Fibroblast of the aortic adventitia (primary cell): Measurements from ENCODE around the gene CACNA2D3. TPM values are rescaled to one million over a fixed set of nuclear protein-coding genes. Genes with fewer than 3 reads are reported as not detected.

Source experiments
- DNase-seq: peaks from one replicate; pipeline ENCODE4 v3.0.0-alpha.2; 2010; ENCODE audit warnings: low read depth
- H3K4me3 ChIP-seq: 2 replicates; pipeline ENCODE4 v1.5.1; 2011; ENCODE audit warnings: low read depth, mild to moderate bottlenecking, control low read depth, low read length, moderate library complexity
- CTCF ChIP-seq: IDR thresholded peaks from 2 replicates; pipeline ENCODE4 v1.5.1; 2011; ENCODE audit warnings: mild to moderate bottlenecking, low read length, control low read depth, inconsistent platforms; ENCODE audit not compliant: insufficient read depth
- total RNA-seq: library from RNA; depleted of rRNA; stranded (reverse); fragments of >200 nt; gene quantifications from 2 replicates; pipeline ENCODE4 v1.2.3, GENCODE V29; 2012; ENCODE audit warnings: low replicate concordance

The CACNA2D3 gene
- 0.45 TPM in 1 of 2 replicates, not detected in the other for total RNA-seq

DNA sequence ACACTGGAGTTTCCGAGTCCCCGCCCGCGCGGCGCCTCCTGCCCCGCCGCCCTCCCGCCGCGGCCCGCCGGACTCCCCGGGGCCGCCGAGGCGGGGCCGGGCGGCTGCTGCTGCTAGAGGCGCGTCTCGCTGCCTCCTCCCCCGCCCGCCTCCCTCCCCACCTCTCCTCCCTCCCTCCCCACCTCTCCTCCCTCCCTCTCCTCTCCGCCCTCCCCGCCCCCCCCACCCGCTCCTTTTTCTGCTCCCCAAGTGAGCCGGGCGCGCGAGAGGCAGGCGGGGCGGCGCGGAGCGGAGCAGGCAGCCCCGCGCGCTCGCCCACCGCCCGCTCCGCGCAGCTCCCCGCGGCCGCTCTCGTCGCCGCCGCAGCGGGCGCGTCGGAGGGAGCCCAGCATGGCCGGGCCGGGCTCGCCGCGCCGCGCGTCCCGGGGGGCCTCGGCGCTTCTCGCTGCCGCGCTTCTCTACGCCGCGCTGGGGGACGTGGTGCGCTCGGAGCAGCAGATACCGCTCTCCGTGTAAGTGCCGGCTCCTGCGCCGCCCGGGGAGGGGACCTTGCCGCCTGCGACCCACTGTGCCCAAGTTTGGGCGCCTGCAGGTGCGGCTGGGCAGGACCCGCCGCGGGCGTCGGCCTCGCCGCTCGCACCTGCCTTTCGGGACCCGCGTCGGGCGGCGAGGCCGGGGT, at the start of gene CACNA2D3:
Gene CACNA2D3, plus strand, starts transcription at position 229 of the 679 bp plus-strand sequence.
- TF ChIP-seq CTCF = no peak
- H3K4me3 ChIP-seq = peak within 1 kb of the TSS; percentile 22
- no peak for DNase-seq

- TF ChIP-seq CTCF = no peak
- no peak for DNase-seq
- no peak overlapping the region for H3K4me3 ChIP-seq
Observed at GRCh38 chr3:54073386-54073785, 49.0 kb upstream of the CACNA2D3 start.

- H3K4me3 ChIP-seq = no peak overlapping the region
- TF ChIP-seq CTCF = no peak
- no peak for DNase-seq
Observed at GRCh38 chr3:54079314-54079713, 43.0 kb upstream of the CACNA2D3 start.

DNA sequence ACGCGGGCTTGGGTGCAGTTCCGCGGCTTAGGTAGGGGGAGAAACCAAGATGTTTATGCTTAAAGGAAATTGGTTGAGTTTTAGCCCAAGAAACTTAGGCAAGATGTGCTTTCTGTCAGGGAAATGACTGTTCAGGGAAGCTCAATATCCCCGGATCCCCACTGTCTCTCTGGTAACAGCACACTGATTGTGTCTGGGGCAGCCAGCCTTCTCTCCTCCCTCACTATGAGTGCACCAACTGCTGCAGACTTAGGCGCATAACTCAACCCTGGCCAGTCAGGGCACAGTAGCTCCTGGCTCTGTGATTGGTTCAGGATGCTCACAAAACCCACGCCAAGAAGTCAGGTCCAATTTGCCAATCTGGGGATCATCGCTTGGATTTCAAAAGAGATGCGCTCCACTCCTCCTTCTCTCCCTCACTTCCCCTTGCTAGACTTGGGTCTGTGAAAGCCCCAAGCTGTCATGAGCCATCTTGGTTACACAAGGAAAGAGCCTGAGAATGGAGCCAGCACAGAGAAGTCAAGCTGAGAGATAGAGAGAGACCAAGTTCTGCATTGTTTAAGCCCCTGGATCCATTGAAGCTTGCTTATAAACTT, 42.5 kb upstream of the CACNA2D3 start:
- DNase-seq = no peak
- no peak overlapping the region for H3K4me3 ChIP-seq
- TF ChIP-seq CTCF = no peak

- no peak overlapping the region for H3K4me3 ChIP-seq
- no peak for DNase-seq
- TF ChIP-seq CTCF = no peak
Observed at GRCh38 chr3:54083921-54084320, 38.4 kb upstream of the CACNA2D3 start.

- DNase-seq = no peak
- H3K4me3 ChIP-seq = no peak overlapping the region
- no peak for TF ChIP-seq CTCF
Observed at GRCh38 chr3:54085936-54086335, 36.4 kb upstream of the CACNA2D3 start.
